Spinal cord (tissue), 10 donors: ENCODE results near the gene B4GALT7. TPM values are rescaled to one million over a fixed set of nuclear protein-coding genes. Genes with fewer than 3 reads are reported as not detected.
"Not testable (repeated sequence)": the region's sequence is repeated elsewhere in the genome, so short reads cannot be mapped to it uniquely, and the experiment has no call there.

Experiments
- DNase-seq, 6 donors: peaks; one replicate each; pipeline versions ENCODE4 v3.0.0 to v3.0.0-alpha.2; 2013 to 2015; ENCODE audit warnings: low spot score in 6 of 6, low read depth in 4 of 6
- H3K27ac ChIP-seq: one replicate; pipeline ENCODE4 v1.5.1; 2013; ENCODE audit warnings: low read depth, low read length, control low read depth
- H3K27me3 ChIP-seq: one replicate; pipeline ENCODE4 v1.6.1; 2013; ENCODE audit warnings: low read length; ENCODE audit not compliant: control insufficient read depth, insufficient read depth
- H3K36me3 ChIP-seq: one replicate; pipeline ENCODE4 v1.6.1; 2013; ENCODE audit warnings: low read length; ENCODE audit not compliant: control insufficient read depth, insufficient read depth
- H3K4me1 ChIP-seq: one replicate; pipeline ENCODE4 v1.6.1; 2013; ENCODE audit warnings: low read length; ENCODE audit not compliant: control insufficient read depth, insufficient read depth
- H3K4me3 ChIP-seq: one replicate; pipeline ENCODE4 v1.5.1; 2013; ENCODE audit warnings: low read depth, low read length, control low read depth
- H3K9me3 ChIP-seq: one replicate; pipeline ENCODE4 v1.6.1; 2013; ENCODE audit warnings: low read length; ENCODE audit not compliant: control insufficient read depth, insufficient read depth
- WGBS: methylation state at CpG from one replicate; pipeline ENCODE4 v1.1.5; 2013; ENCODE audit warnings: missing lambda C conversion rate; ENCODE audit not compliant: insufficient coverage; 5-methylcytosine and 5-hydroxymethylcytosine counted together
- polyA plus RNA-seq, 2 donors: library from polyadenylated mRNA; unstranded; fragments of 120-200 nt; gene quantifications; one replicate each; pipeline ENCODE4 v1.2.1, GENCODE V29; 2013; ENCODE audit not compliant: insufficient read length in 2 of 2
- total RNA-seq, 2 donors: library from RNA; depleted of rRNA in 1 of 2; stranded (reverse); fragments of 120-200 nt in 1 of 2; fragments of >200 nt in 1 of 2; gene quantifications; one replicate each; pipeline versions ENCODE4 v1.2.3 to v1.2.4, GENCODE V29; 2013 to 2014
- donor health status: healthy.

Gene B4GALT7
- total and polyA plus RNA-seq, 4 donors: 13.8 to 32.3 (median 29.6) TPM

DNA sequence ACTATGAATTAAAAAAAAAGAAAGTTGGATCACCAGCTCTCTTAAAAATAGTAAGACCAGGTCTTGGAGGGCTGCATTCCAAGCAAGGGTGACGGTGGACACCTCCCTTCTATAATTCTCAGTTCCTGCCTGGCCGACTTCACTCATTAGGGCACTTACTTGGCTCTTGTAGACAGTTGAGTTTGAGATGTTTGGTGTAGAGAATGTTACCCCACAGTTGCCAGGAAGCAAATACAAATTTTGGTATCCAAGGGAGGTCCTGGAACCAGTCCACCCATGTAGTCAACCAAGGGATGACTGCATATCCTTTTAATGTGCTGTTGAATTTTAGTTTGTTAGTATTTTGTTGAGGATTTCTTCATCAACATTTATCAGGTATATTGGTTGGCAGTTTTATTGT is 20.6 kb downstream of the B4GALT7 start:
- DNase-seq: no peak
- WGBS: no CpG with 5 or more reads among the region's 2 CpGs
- no peak overlapping the region for H3K4me3 ChIP-seq
- H3K36me3 ChIP-seq: peaks cover 39% of the 10 kb centered on the region
- no peak overlapping the region for H3K27ac ChIP-seq
- H3K4me1 ChIP-seq: no peaks in the 10 kb centered on the region
- H3K9me3 ChIP-seq: no peaks in the 10 kb centered on the region
- no peaks in the 10 kb centered on the region for H3K27me3 ChIP-seq

DNA sequence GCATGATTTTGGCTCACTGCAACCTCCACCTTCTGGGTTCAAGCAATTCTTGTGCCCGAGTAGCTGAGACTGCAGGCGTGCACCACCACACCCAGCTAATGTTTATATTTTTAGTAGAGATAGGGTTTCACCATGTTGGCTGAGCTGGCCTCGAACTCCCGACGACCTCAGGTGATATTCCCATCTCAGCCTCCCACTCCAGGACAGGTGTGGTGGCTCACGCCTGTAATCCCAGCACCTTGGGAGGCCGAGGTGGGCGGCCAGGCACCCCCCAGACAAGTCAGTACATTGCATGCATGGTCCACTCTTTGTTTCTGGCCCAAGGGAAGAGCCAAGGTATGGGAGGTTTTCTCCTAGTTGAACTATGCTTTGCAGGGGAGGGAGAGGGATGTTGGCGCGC is 24.2 kb downstream of the B4GALT7 start:
- not testable (repeated sequence) for DNase-seq, H3K4me3 ChIP-seq, H3K27me3 ChIP-seq, H3K27ac ChIP-seq, H3K9me3 ChIP-seq, H3K4me1 ChIP-seq
- peaks cover 15% of the 10 kb centered on the region for H3K36me3 ChIP-seq
- 100% methylated on average over 1 of the region's 10 CpGs for WGBS

DNA sequence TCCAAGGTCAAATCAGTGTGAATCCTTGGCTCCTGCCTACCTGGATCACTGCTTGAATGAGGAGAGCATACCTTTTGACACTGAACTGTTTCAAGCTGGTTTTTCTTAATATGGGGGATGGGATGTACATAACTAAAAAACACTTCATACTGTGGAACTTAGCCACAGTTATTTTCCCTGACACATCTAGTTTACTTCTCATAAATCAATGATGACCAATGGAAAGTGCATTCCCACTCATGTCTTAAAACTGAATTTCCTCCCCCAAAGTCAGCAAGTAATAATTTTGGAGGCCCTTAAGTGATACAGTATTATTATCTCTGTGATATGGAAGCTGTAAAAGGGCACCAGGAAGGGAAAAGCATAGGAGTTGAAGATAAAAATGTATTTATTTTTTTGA is 30.3 kb downstream of the B4GALT7 start:
- not testable (repeated sequence) for H3K4me1 ChIP-seq, H3K4me3 ChIP-seq, H3K27me3 ChIP-seq, DNase-seq, H3K27ac ChIP-seq, H3K9me3 ChIP-seq, H3K36me3 ChIP-seq

DNA sequence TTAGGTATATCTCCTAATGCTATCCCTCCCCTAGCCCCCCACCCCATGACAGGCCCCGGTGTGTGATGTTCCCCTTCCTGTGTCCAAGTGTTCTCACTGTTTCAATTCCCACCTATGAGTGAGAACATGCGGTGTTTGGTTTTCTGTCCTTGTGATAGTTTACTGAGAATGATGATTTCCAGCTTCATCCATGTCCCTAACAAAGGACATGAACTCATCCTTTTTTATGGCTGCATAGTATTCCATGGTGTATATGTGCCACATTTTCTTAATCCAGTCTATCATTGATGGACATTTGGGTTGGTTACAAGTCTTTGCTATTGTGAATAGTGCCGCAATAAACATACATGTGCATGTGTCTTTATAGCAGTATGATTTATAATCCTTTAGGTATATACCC is 35.0 kb downstream of the B4GALT7 start:
- H3K27ac ChIP-seq, H3K36me3 ChIP-seq, H3K4me3 ChIP-seq, H3K9me3 ChIP-seq, H3K4me1 ChIP-seq, H3K27me3 ChIP-seq, DNase-seq: not testable (repeated sequence)
- no CpG with 5 or more reads among the region's 3 CpGs for WGBS

DNA sequence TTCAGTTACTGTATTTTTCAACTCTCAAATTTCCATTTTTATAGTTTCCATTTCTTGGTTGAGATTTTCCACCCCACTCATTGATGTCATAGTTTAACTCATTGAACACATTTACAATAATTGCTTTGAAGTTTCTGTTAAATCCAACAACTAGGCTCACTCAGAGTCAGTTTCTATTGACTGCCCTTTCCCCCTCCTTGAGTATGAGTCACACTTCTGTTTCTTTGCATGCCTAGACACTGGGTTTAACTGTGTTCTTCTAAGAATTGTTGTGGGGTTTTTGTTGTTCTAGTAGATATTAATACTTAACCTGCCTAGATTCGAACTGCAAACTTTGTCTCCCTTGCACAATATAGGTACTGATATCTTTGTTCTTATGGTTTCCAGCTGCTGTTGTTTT is 45.5 kb downstream of the B4GALT7 start:
- H3K27me3 ChIP-seq, H3K27ac ChIP-seq, DNase-seq, H3K36me3 ChIP-seq, H3K9me3 ChIP-seq, H3K4me3 ChIP-seq, H3K4me1 ChIP-seq: not testable (repeated sequence)
- WGBS: no CpG with 5 or more reads among the region's 1 CpG

DNA sequence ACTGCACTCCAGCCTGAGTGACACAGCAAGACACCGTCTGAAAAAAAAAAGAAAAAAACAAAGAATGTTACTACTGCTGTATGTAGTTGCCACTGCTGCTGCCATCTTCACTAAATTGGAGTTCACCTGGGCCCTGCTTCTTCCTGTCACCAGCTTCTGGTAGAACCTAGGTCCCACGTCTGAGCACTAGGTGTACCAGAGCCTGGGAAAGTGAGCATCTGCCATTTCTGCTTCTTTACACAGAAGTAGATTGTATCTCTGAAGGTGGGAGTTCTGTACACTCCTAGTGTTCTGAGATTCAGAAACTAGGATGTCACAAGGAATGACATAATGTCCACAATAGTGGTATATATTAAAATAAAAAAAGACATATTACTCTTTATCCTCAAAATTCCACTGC is 51.3 kb downstream of the B4GALT7 start:
- H3K27ac ChIP-seq, DNase-seq, H3K36me3 ChIP-seq, H3K27me3 ChIP-seq, H3K4me3 ChIP-seq, H3K9me3 ChIP-seq, H3K4me1 ChIP-seq: not testable (repeated sequence)
- no CpG with 5 or more reads among the region's 2 CpGs for WGBS

DNA sequence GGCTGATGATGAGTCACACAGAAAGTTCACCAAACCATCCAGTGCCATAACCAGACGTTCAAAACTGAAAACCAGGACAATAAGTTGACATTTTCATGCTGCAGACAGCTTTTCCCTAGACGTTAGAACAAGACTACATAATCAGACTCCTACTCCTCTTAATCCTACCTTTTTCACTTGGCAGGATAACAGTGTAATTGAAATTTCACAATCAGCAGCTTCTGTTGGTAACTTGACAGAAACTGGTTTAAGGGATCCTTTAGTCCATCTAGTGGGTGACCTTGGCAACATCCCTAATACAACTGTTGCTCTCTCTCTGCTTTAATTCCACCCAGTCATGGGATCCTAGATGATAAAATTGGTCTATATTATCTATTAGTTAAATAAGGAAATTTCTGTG is 57.9 kb downstream of the B4GALT7 start:
- H3K4me3 ChIP-seq, H3K27ac ChIP-seq, H3K4me1 ChIP-seq, DNase-seq, H3K9me3 ChIP-seq, H3K36me3 ChIP-seq, H3K27me3 ChIP-seq: not testable (repeated sequence)
- no CpG with 5 or more reads among the region's 2 CpGs for WGBS

DNA sequence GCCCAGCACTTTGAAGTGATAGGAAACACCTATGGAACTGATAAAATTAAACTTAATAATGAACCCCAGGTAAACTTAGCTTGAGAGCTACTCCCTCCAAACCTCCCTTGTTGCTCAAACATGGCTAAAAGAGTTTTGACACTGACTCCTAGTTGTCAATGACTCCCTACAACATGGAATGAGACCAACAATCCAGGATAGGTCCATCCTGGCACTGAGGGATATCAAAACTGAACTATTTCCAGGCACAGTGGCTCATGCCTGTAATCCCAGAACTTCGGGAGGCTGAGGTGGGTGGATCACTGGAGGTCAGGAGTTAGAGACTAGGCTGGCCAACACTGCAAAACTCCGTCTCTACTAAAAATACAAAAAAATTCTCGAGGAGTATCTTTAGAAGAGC is 58.6 kb downstream of the B4GALT7 start:
- H3K4me3 ChIP-seq, H3K4me1 ChIP-seq, DNase-seq, H3K9me3 ChIP-seq, H3K27me3 ChIP-seq, H3K36me3 ChIP-seq, H3K27ac ChIP-seq: not testable (repeated sequence)
- no CpG with 5 or more reads among the region's 3 CpGs for WGBS

Other genes with a start within 250 kb of the B4GALT7 start
- gene LMAN2, start 248.5 kb upstream of the B4GALT7 start, total RNA-seq: 100 to 1,000 TPM in 1 of 2 donors, 10 to 100 TPM in 1; 96.6 to 152 TPM
- gene LMAN2, start 248.5 kb upstream of the B4GALT7 start, polyA plus RNA-seq: 10 to 100 TPM; 90.3 to 96.1 TPM
- gene RGS14, start 242.2 kb upstream of the B4GALT7 start, total RNA-seq: 10 to 100 TPM in 1 of 2 donors, 1 to 10 TPM in 1; 7.5 to 14.4 TPM
- gene RGS14, start 242.2 kb upstream of the B4GALT7 start, polyA plus RNA-seq: 10 to 100 TPM in 1 of 2 donors, 1 to 10 TPM in 1; 9.3 to 11.5 TPM
- not detected for gene SLC34A1, start 215.7 kb upstream of the B4GALT7 start, total RNA-seq
- gene SLC34A1, start 215.7 kb upstream of the B4GALT7 start, polyA plus RNA-seq: 1 to 10 TPM in 1 of 2 donors, under 1 TPM in 1; 0.68 to 1.2 TPM
- gene PFN3, start 199.5 kb upstream of the B4GALT7 start, total RNA-seq: not detected
- gene PFN3, start 199.5 kb upstream of the B4GALT7 start, polyA plus RNA-seq: under 1 TPM; 0.32 to 1.00 TPM
- gene F12, start 190.6 kb upstream of the B4GALT7 start, total RNA-seq: 1 to 10 TPM; 1.9 to 3.2 TPM
- 10 to 100 TPM; 14.7 to 15.1 TPM for gene F12, start 190.6 kb upstream of the B4GALT7 start, polyA plus RNA-seq
- gene GRK6, start 173.5 kb upstream of the B4GALT7 start, total RNA-seq: 10 to 100 TPM; 16.7 to 22.5 TPM
- 10 to 100 TPM; 41.8 to 42.4 TPM for gene GRK6, start 173.5 kb upstream of the B4GALT7 start, polyA plus RNA-seq
- gene PRR7, start 153.3 kb upstream of the B4GALT7 start, total RNA-seq: 1 to 10 TPM; 4.3 to 8.8 TPM
- 10 to 100 TPM; 28.3 to 31.7 TPM for gene PRR7, start 153.3 kb upstream of the B4GALT7 start, polyA plus RNA-seq
- gene DBN1, start 126.5 kb upstream of the B4GALT7 start, total RNA-seq: 100 to 1,000 TPM in 1 of 2 donors, 10 to 100 TPM in 1; 49.6 to 105 TPM
- 100 to 1,000 TPM; 241 to 273 TPM for gene DBN1, start 126.5 kb upstream of the B4GALT7 start, polyA plus RNA-seq
- 10 to 100 TPM; 23.4 to 67.3 TPM for gene PDLIM7, start 102.5 kb upstream of the B4GALT7 start, total RNA-seq
- 100 to 1,000 TPM in 1 of 2 donors, 10 to 100 TPM in 1; 61.1 to 128 TPM for gene PDLIM7, start 102.5 kb upstream of the B4GALT7 start, polyA plus RNA-seq
- 1 to 10 TPM; 3.4 to 5.6 TPM for gene DOK3, start 90.3 kb upstream of the B4GALT7 start, total RNA-seq
- gene DOK3, start 90.3 kb upstream of the B4GALT7 start, polyA plus RNA-seq: 10 to 100 TPM; 12.2 to 15.8 TPM
- 10 to 100 TPM; 67.1 to 92.7 TPM for gene DDX41, start 83.2 kb upstream of the B4GALT7 start, total RNA-seq
- 100 to 1,000 TPM; 118 to 126 TPM for gene DDX41, start 83.2 kb upstream of the B4GALT7 start, polyA plus RNA-seq
- gene FAM193B, start 45.6 kb upstream of the B4GALT7 start, total RNA-seq: 10 to 100 TPM; 21.6 to 72.7 TPM
- 100 to 1,000 TPM in 1 of 2 donors, 10 to 100 TPM in 1; 78.0 to 115 TPM for gene FAM193B, start 45.6 kb upstream of the B4GALT7 start, polyA plus RNA-seq
- 10 to 100 TPM; 53.6 to 66.7 TPM for gene TMED9, start 7.9 kb upstream of the B4GALT7 start, total RNA-seq
- 100 to 1,000 TPM; 135 to 147 TPM for gene TMED9, start 7.9 kb upstream of the B4GALT7 start, polyA plus RNA-seq
- gene FAM153A, start 182.8 kb downstream of the B4GALT7 start, total RNA-seq: 1 to 10 TPM; 5.7 to 5.8 TPM
- gene FAM153A, start 182.8 kb downstream of the B4GALT7 start, polyA plus RNA-seq: 1 to 10 TPM; 1.8 to 8.6 TPM